ENCODE results near the gene DACT2.
"Not testable (repeated sequence)": the region's sequence is repeated elsewhere in the genome, so short reads cannot be mapped to it uniquely, and the experiment has no call there.

DACT2 gene

DNA sequence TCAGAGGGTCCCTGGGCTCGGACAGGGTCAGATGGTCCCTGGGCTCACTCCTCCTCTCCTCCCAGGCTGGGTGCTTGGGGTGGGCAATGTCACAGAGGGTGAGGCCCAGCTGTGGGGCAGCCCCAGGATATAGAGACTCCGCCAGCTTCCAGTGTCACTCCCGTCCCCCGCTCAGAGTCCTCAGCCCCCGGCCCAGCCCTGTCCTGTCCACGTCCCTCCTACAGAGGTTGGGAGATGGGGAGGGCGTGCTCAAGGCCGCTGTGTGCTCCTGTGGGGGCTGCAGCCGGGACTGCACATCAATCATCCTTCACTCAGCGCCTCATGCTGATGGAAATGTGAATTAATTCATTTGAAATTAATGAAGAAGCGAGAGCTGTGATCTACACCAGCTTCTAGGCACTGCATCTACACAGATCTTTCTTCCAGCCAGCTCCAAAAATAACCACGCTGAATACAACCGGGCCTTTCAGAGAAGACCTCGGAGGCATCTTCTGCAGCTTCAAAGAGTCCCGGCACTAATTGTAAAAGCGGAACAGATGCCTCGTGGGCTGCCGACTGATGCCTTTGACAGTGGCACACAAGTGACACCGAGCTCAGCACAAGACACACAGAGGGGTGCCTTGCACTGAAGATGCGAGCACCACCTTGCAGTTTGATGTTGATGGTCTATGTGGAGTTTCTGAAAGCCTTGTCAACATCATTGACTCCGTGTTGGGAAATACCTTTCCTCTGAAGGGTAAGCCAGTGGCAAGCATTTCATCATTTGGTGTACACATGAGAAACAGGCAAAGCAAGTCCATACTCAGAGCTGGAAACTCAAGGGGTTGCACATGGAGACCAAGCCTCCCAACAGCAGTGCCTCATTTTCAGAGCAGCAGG lies 39.3 kb downstream of the DACT2 start:
- no peak for DNase-seq (ENCODE audit: low spot score)

DNA sequence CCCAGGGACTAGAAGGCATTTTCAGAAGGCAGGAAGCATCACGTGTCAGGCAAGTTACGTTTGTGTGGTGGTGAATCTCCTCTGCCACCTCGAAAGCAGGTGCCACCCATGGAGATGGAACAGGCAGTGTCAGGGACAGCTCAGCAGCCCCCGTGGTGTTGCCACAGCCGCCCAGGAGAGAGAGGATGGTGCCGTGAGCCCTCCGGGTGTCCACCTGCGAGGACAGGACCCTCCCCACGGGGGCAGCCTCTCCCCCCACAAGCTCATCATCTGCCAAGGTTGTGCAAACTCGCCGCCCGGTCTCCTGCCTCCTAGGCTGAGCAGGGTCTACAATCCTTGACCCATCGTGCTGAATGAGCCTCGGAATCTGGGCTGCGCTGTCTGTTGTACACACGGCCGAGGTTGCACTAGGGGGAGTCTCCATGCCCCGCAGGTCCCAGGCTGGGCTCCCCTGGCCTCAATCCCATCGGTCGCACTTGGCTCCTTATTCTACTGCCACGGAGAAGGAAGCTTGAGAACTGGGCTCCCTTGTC lies 40.1 kb downstream of the DACT2 start:
- DNase-seq (ENCODE audit: low spot score) = no peak

DNA sequence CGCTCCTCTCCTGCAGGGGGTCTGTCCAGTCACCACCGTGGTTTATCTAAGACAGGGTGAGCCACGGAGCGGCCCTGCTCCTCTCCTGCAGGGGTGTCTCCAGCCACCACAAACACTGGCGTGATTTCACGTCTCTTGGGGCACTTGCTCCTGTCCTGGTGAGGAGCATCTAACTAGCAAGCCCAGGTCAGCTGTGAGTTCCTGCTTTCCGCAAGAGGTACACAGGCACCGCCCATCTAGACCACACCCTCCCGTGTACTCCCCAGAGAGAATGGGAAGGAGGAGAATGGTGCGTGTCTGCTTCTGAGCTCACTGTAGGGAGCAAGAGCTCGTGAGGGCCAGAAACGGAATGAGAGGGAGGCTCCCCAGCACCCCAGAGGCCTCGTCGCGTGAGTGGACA lies 40.7 kb downstream of the DACT2 start:
- no peak for DNase-seq (ENCODE audit: low spot score)

DNA sequence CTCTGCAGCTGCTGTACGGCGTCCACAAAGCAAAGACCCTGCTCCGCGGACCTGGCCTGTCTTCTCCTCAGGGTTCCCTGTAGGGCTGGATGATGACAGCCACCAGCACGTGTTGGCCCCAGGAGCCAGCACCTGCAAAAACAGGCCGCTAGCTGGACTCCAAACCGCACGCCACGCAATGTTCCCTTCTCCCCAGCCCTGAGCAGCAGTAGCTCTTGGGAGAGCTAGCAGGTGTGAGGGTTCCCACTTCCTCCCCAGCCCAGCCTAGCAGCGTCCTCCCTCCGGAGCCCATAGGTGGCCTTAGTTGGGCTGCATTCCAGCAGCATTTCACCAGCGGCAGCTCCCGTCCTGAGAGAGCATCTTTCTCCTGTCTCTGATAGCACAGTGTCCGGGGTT lies 42.3 kb downstream of the DACT2 start:
- DNase-seq (ENCODE audit: low spot score) = no peak

DNA sequence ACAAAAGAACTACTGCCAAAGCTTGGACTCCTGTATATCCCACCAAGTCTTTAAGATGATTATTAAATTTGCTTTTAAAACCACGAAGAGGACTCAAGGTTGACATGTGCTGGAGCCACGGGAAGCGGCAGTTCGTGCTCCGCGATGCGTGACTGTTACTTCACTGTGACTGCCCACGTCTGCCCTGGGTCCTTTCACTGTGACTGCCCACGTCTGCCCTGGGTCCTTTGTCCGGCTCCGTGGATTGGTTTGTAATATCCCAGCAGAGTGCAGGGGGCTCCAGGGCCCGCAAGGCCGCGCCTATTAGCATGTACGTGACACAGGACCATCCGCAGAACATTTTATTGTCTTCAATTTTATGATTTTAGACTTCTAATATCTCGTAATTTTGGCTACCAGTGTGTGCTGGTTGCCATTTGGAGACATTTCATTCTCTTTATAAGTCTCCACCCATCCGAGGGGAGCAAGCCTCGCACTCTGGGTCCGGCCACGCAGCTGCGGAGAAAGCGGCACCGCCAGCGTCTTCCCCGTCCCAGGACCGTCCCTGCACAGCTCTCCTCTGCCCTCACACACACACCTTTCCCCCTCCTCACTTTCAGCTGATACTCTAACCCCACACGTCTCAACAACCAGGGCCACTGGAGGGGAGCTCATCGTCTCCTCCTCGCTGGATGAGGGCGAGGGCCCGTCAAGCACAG lies 42.9 kb downstream of the DACT2 start:
- no peak for DNase-seq (ENCODE audit: low spot score)

DNA sequence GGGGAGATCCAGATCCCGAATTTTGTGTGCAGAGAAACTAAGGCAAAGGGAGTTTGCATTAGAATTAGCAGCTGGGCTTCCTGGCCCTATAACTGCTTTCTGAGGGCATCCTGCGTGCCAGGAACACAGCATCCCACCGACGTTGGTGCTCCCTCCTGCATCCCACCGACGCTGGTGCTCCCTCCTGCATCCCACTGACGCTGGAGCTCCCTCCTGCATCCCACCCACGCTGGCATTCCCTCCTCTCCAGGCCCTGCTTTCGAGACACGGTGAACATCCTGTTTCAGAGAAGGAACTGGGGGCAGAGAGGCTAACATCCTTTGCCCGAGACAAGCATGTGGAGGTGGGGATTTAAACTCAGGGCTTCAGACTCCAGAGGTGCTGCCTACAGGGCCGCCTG lies 44.4 kb downstream of the DACT2 start:
- DNase-seq (ENCODE audit: low spot score) = no peak

DNA sequence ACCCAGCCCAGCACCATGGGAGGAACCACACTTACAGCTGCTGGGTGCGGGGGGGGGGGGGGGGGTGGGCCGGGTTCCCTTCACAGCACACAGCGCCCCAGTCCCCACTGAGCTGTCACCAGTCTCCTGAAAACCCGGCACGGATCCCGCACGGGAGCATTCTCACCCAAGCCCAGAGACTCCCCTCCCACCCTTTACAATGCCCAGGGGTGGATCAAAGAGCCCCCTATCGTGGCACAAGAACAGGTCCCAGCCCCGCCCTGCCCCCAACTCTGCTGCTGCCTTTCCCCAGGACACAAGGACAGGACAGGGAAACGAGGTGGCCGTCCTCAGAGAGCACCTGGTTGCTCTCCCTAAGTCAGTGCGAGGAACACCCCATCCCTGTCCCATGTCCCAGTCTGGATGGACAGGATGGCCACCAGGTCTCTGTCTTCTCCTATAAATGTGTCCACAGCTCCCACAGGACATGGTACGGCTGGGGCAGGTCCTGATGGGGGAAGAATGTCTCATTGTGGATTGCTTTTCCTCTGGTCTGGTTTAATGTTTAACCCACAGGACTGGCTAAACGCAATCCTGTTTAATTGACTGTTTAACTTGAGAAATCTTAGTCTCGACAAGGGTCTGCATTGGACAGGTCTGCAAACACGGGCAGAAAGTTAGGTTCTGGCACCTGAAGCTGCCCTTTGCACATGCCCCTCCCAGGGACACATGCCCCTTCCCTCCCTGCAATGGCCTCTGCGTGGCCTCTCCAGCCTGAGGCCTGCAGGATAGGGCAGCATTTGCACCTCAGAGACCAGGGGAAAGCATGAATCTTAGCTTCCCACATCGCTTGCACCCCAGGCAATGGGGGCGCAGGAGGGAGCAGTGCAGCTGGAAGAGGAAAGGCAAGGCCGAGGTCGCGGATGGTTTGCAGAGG lies 45.3 kb downstream of the DACT2 start:
- no peak for DNase-seq (ENCODE audit: low spot score)

DNA sequence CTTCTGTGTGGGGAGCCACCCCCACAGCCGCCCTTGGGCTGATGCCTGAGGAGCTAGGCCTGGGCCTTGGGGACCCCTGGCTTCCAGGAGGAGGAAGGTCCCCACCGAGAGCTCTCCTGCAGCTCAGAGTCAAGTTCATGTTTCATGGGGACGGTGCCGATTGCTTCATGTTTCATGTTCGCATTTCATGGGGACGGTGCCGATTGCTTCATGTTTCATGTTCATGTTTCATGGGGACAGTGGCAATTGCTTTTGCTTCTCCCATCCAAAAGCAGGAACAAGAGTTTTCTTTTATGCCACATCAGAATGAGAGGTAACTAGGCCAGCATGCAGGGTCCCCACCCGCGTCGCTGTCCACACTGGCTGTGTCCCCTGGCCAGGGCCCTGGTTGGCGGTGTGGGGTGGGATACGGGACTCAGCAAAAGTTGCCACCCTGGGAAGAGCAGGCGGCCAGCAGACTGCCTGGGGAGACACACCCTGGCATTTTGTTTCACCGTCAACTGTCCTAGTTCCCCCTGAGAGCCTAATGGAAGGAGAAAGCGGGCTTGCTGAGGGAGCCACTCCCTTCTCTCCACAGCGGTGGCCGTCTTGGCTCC lies 46.0 kb downstream of the DACT2 start:
- DNase-seq (ENCODE audit: low spot score) = no peak

DNA sequence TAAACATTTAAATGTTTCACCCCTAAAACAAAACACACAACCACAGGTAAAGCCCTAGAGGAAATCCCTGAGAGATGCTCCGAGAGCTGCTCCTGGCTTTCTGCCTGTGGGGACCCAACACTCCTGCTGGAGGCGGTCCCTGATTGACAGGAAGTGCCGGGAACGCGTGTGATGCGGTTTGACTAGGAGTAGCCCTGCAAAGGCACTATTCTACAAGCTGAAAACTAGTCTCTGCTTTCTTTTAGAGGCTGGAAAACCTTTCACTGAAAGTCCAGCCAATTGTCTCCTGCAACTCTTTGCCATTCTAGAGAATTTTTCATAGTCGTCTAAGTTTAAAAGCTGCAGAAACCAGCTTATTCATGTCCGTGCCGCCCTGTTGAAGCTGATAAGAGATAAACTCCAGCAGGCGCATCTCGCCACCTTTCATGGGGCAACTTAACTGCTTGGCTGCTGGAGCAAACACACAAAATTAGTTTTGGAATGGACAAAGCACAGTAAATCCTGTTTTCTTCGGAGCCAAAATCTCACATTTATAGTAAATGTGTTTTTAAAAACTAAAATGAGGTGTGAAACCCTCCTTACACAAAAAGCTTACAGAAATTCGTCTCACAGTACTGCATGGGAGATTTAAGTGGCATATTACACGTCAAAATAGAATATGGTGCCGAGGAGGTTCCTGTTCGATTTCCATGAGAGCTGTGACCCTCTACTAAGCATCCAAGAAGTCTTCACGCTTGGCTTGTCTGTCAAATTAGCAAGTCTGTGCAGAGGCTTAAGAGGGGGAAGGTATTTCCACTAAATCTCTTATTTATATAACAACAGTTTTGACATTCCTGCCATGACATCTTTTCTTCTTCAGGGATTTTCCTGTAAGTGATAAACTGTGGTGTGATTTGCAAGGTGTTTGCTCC lies 46.9 kb downstream of the DACT2 start:
- DNase-seq (ENCODE audit: low spot score) = no peak

DNA sequence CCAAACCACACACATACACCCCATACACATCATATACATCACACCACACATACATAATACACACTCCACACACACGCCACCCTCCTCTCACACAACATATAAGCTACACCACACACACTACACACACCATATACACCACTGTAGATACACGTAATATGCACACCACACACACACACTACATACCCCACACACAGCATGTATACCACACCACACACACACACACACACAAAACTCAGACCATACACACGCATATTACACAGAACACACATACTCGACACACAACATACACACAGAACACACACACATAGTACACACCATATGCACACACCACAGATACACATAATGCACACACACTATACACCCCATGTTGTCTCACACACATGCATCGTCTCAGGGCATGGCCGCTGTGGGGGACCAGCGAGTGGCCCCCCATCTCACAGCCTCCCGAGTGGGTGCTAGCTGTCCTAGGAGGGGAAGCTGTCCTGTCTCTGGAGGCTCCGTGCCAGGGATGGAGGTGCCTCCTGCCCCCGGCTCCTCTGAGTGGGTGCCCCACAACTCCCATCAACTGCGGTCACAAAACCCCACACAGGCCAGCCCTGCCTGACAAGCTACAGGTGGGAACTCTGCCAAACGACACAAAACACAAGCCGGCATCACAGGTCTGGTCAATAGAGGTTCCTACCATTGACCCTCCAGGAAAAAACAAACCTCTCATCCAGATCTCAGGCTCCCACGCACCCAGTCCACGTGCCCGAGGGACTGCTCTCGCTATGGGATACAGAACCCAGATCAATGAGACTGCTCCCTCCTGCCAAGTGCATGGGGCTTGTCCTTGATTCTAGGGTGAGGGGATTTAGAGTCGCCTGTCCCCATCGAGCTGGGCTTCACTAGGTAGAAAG lies 49.1 kb downstream of the DACT2 start:
- no peak for DNase-seq (ENCODE audit: low spot score)

DNA sequence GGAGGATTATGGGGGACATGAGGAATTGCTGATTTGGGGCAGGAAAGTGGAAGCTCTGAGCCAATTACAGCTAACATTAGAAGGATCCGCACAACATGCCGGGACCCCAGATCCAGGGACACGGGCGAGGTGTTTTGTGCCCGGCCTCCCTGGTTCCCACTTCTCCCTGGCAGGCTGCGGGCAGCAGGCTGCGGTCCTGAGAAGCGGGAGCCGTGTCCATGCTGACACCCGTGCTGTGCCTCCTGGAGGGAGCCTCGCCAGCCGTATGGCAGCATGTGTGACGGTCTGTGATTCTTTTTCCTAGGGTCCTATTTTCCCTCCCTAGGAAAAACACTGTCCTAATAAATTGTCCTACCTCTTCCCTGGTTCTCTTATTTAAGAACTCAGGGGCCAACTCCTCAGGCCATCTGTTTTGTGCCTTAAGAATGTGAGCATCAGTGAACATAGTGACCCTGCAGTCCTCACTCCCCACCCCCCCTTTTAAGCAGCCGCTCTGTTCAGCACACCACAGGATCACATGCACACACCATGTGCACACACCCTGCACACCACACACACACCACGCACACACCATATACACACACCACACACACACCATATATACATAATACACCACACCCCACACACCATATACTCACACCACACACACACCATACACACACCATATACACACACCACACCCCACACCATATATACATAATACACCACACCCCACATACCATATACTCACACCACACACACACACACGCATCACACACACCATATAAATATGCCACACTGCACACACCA lies 49.9 kb downstream of the DACT2 start:
- no peak for DNase-seq (ENCODE audit: low spot score)

DNA sequence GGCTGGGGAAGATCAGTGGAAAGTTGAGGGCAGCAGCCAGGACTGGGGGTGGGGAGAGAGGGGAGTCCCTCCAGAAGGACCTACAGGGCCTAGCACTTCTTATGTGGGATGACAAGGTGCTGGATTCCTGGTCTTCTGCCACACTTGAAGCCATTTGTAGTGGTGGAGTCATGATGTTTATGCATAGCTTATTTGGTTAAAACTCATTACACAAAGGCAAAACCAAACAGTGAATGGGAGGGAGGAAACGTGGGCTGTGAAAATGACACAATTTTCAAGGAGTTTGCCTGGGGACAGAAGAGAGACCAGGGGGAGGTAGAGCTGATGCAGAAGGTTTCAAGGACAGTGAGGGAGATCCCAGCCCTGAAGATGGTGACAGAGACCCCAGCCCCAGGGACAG lies 50.8 kb downstream of the DACT2 start:
- no peak for DNase-seq (ENCODE audit: low spot score)

DNA sequence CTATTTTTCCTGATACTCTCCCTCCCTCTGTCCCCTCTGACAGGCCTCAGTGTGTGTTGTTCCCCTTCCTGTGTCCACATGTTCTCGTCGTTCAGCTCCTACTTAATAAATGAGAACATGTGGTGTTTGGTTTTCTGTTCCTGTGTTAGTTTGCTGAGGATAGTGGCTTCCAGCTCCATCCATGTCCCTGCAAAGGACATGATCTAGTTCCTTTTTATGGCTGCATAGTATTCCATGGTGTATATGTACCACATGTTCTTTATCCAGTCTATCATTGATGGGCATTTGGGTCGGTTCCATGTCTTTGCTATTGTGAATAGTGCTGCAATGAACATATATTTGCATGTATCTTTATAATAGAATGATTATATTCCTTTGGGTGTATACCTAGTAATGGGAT lies 51.8 kb downstream of the DACT2 start:
- DNase-seq (ENCODE audit: low spot score) = not testable (repeated sequence)

DNA sequence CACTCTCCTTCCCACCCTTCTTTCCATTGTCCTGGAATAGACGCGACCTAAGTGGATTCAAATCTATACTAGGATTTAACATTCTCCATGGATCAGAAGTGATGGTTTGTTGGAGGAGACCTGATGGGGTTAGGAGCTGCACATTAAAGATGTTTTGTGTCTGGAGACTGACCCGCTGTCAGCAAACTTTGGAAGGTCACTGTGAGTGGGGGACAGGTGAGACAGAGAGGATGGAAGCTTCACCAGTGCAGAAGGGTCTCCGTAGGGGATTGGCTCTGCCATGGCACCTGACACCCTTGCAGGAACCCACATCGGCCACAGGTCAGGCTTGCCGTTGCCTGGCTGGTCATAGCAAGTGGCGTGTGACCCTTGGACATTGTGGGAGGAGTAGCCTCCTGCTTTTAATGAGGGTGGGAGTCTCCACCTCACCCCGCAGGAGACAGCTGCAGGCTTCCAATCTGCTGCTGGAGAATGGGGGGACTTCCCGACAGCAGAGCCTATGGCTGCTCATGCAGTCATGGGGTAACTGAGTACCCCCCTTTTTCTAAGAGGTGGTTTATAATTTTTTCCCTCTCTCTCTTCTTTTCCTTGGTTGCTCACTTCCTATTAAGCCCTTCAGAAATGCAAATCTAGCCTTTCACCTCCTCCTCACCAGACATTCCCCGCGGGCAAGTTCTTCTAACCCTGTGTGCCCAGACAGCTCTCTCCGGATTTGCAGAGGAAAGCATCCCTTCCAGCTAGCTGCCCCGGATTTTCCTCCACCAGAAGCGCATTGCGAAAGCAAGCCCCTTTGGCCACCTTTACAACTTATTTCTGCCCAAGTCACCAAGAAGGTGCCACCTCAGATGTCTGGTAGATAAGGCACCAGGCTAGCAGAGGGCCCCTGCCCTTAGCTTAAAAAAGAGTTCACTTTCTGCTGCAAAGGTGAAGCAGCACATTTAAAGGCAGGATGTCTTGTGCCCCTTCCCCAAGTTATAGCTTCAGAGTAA lies 53.5 kb downstream of the DACT2 start:
- DNase-seq (ENCODE audit: low spot score) = no peak

DNA sequence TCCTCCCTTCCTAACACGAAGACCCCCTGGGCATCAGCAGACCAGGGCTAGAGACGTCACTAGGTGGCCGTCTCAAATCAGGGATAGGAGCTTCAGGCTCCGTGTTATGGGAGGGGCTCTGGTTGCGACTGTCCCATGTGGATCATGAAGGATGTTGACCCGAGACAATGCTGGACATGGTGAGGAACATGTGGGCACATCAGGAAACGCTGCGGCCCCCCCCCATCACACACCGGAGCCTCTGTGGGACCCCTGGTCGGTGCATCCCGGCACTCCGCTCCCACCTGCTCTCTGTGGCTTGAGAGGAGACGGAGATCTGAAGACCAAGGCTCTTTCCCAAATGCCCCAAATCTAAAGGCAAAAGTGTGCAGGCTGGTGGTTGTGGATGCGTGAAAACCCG lies 54.2 kb downstream of the DACT2 start:
- no peak for DNase-seq (ENCODE audit: low spot score)

DNA sequence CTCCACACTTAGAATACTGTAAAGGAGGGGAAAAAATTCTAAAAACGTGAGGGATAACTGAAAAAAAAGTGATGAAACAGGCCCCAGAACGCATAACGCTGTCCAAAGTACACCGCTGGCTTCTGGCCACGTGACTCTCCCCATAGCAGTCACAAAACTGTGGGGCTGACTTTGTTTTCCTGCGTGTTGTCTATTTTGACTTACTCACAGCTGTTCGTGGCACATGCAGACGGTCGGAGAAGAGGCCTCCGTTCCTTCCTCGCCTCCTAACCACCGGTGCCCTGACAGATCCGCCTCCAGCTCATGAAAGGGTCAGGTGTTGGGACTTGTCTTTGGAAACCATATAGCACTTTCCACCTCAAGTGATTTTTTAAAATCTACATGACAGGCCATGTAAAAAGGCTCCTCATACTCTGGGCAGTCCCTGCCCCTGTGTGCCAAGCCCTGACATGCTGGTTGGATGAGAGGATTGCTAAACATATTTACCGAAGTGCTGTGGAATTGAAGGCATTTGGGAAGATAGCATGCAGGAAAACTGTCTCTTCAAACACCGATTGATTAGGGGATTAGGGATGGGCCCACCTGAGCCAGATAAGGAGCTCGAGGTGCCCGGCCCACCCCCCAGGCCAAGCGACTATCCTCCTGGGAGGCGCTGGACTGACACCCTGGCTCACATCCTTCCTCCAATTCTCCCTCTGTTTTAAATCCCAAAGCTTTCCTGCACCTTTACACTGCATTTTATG lies 54.8 kb downstream of the DACT2 start:
- DNase-seq (ENCODE audit: low spot score) = no peak

DNA sequence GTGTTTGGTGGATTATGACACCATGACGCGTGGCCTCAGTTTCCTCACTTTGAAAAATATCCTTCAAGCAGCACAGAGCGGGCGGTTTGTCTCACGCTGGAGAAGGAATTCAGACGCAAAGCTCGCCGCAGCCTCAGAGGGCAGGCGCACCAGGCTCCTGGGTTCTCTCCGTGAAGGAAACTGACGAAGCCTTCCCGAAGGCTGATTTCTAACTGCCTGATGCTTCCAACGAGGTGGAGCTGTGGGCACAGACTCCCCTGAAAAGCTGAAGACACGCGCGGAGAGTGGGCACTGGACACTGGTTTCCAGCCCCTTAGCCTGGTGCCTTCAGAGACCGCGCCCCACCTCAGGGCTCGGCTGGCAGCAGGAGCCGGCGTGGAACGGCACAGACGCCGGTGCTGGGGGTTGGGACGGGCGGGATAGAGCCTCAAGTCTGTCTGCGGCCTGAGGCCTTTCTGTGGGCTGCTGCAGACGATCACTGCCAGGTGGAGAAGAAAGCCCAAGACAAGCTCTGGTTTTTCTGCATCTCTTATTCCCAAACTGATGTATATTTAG lies 56.1 kb downstream of the DACT2 start:
- DNase-seq (ENCODE audit: low spot score) = no peak

All from D341Med (cell line).